Activated naive CD8-positive, alpha-beta T cell treated with anti-CD3 and anti-CD28 coated beads for 36 hours (primary cell): ENCODE measurements around the gene ZKSCAN4. TPM values are rescaled to one million over a fixed set of nuclear protein-coding genes. Genes with fewer than 3 reads are reported as not detected.

ENCODE experiments used
- DNase-seq: peaks from one replicate; pipeline ENCODE4 v3.0.0; 2021
- H3K27ac Mint-ChIP-seq: one replicate; pipeline ENCODE4 v1.8.0; 2022; ENCODE audit warnings: mild to moderate bottlenecking, moderate library complexity, mixed read lengths
- H3K27me3 Mint-ChIP-seq: one replicate; pipeline ENCODE4 v1.8.0; 2022; ENCODE audit warnings: mild to moderate bottlenecking, mixed read lengths
- H3K36me3 Mint-ChIP-seq: one replicate; pipeline ENCODE4 v1.8.0; 2021; ENCODE audit warnings: mild to moderate bottlenecking, mixed read lengths
- H3K4me1 Mint-ChIP-seq: one replicate; pipeline ENCODE4 v1.8.0; 2021; ENCODE audit warnings: mixed read lengths
- H3K4me3 Mint-ChIP-seq: one replicate; pipeline ENCODE4 v1.8.0; 2022; ENCODE audit warnings: mild to moderate bottlenecking, moderate library complexity, mixed read lengths
- H3K9me3 Mint-ChIP-seq: one replicate; pipeline ENCODE4 v1.8.0; 2022; ENCODE audit warnings: mixed read lengths
- total RNA-seq, 2 experiments: library from RNA; stranded (reverse); gene quantifications; one replicate each; pipeline ENCODE4 v1.2.3, GENCODE V29; 2021

ZKSCAN4 gene
- total RNA-seq, 2 experiments from 2014 or later: 4.5 to 5.0 TPM

GRCh38 chr6:28206928-28207509 lies 45.0 kb downstream of the ZKSCAN4 start:
- Mint-ChIP-seq H3K4me1 (peaks cover 21% of the 10 kb centered on the region), H3K27ac (no peak overlapping the region), H3K27me3 (peaks cover 76% of the 10 kb centered on the region), H3K36me3 (peaks cover 4% of the 10 kb centered on the region), H3K9me3 (peaks cover 15% of the 10 kb centered on the region), H3K4me3 (peak overlapping the region; percentile 75)
- no peak for DNase-seq

- no peak overlapping the region for H3K4me3 Mint-ChIP-seq
- no peak for DNase-seq
- peaks cover 3% of the 10 kb centered on the region for H3K36me3 Mint-ChIP-seq
- H3K27me3 Mint-ChIP-seq: peaks cover 72% of the 10 kb centered on the region
- no peak overlapping the region for H3K27ac Mint-ChIP-seq
- H3K9me3 Mint-ChIP-seq: peaks cover 13% of the 10 kb centered on the region
- peaks cover 19% of the 10 kb centered on the region for H3K4me1 Mint-ChIP-seq
Observed at GRCh38 chr6:28206527-28206926, 45.5 kb downstream of the ZKSCAN4 start.

- no peak overlapping the region for H3K4me3 Mint-ChIP-seq
- no peak overlapping the region for H3K27ac Mint-ChIP-seq
- H3K27me3 Mint-ChIP-seq: peaks cover 69% of the 10 kb centered on the region
- peaks cover 17% of the 10 kb centered on the region for H3K4me1 Mint-ChIP-seq
- no peak for DNase-seq
- H3K36me3 Mint-ChIP-seq: peaks cover 3% of the 10 kb centered on the region
- H3K9me3 Mint-ChIP-seq: peaks cover 13% of the 10 kb centered on the region
Observed at GRCh38 chr6:28205879-28206278, 46.2 kb downstream of the ZKSCAN4 start.

GRCh38 chr6:28203201-28203600 lies 48.9 kb downstream of the ZKSCAN4 start:
- Mint-ChIP-seq H3K27ac (no peak overlapping the region), H3K4me1 (peaks cover 14% of the 10 kb centered on the region), H3K36me3 (peaks cover 6% of the 10 kb centered on the region), H3K9me3 (peaks cover 26% of the 10 kb centered on the region), H3K4me3 (no peak overlapping the region), H3K27me3 (peaks cover 70% of the 10 kb centered on the region)
- no peak for DNase-seq

- Mint-ChIP-seq H3K4me1 (peaks cover 5% of the 10 kb centered on the region), H3K27ac (no peak overlapping the region), H3K4me3 (no peak overlapping the region), H3K36me3 (peaks cover 11% of the 10 kb centered on the region), H3K27me3 (peaks cover 52% of the 10 kb centered on the region), H3K9me3 (peaks cover 35% of the 10 kb centered on the region)
- no peak for DNase-seq
Observed at GRCh38 chr6:28200020-28200419, 52.0 kb downstream of the ZKSCAN4 start.

Other genes starting within 250 kb of the ZKSCAN4 start
- gene ZNF165, start 171.7 kb downstream of the ZKSCAN4 start, total RNA-seq: 1 to 10 TPM; 4.3 TPM
- gene ZSCAN16, start 127.7 kb downstream of the ZKSCAN4 start, total RNA-seq: 1 to 10 TPM; 2.9 to 3.3 TPM
- gene ZKSCAN8, start 110.4 kb downstream of the ZKSCAN4 start, total RNA-seq: 10 to 100 TPM; 13.8 to 14.6 TPM
- gene ZSCAN9, start 27.0 kb downstream of the ZKSCAN4 start, total RNA-seq: 1 to 10 TPM; 4.3 to 5.2 TPM
- gene NKAPL, start 7.0 kb upstream of the ZKSCAN4 start, total RNA-seq: under 1 TPM; 0.46 to 0.64 TPM
- 1 to 10 TPM; 5.2 to 5.8 TPM for gene ZSCAN26, start 14.9 kb upstream of the ZKSCAN4 start, total RNA-seq
- gene PGBD1, start 29.3 kb upstream of the ZKSCAN4 start, total RNA-seq: 1 to 10 TPM; 3.4 to 3.8 TPM
- 1 to 10 TPM; 2.5 to 3.0 TPM for gene ZSCAN31, start 83.9 kb upstream of the ZKSCAN4 start, total RNA-seq
- 1 to 10 TPM; 1.8 TPM for gene ZKSCAN3, start 97.7 kb upstream of the ZKSCAN4 start, total RNA-seq
- gene ZSCAN12, start 147.5 kb upstream of the ZKSCAN4 start, total RNA-seq: 1 to 10 TPM; 6.8 to 7.2 TPM
- 1 to 10 TPM; 1.3 to 1.6 TPM for gene ZSCAN23, start 191.2 kb upstream of the ZKSCAN4 start, total RNA-seq